GM19240 (cell line): Measurements from ENCODE around the gene SLC7A7.
A peak's percentile ranks its signal among the peaks of the same experiment; 100 is the strongest.
"Not testable (repeated sequence)": the region's sequence is repeated elsewhere in the genome, so short reads cannot be mapped to it uniquely, and the experiment has no call there.

Experiments used
- DNase-seq: peaks from one replicate; pipeline ENCODE4 v3.0.0; 2011; ENCODE audit warnings: low spot score; ENCODE audit not compliant: insufficient read length

Gene SLC7A7

GRCh38 chr14:22844221-22845102 lies 29.2 kb upstream of the SLC7A7 start:
- no peak for DNase-seq

GRCh38 chr14:22843123-22843925 lies 28.1 kb upstream of the SLC7A7 start:
- no peak for DNase-seq

- no peak for DNase-seq
Measured at GRCh38 chr14:22842211-22843122, 27.2 kb upstream of the SLC7A7 start.

- no peak for DNase-seq
Measured at GRCh38 chr14:22841769-22842168, 26.5 kb upstream of the SLC7A7 start.

GRCh38 chr14:22841311-22841710 lies 26.1 kb upstream of the SLC7A7 start:
- no peak for DNase-seq

- no peak for DNase-seq
Measured at GRCh38 chr14:22839159-22839779, 24.0 kb upstream of the SLC7A7 start.

GRCh38 chr14:22838631-22839041 lies 23.4 kb upstream of the SLC7A7 start:
- no peak for DNase-seq

- DNase-seq = no peak
Measured at GRCh38 chr14:22837750-22838538, 22.7 kb upstream of the SLC7A7 start.

- no peak for DNase-seq
Measured at GRCh38 chr14:22837114-22837749, 22.0 kb upstream of the SLC7A7 start.

GRCh38 chr14:22836301-22837113 lies 21.3 kb upstream of the SLC7A7 start, which contains the start of gene MMP14:
TSS of gene MMP14 (plus strand) at chr14:22836585. CDS start at chr14:22836818, 233 bp downstream.
- no peak for DNase-seq

- no peak for DNase-seq
Measured at GRCh38 chr14:22835505-22835904, 20.3 kb upstream of the SLC7A7 start.

GRCh38 chr14:22830443-22831010 lies 15.3 kb upstream of the SLC7A7 start:
- no peak for DNase-seq

GRCh38 chr14:22829661-22830442 lies 14.6 kb upstream of the SLC7A7 start, which contains the start of gene MRPL52:
TSS of gene MRPL52 (plus strand) at chr14:22829887. CDS start at chr14:22829913, 26 bp downstream.
- DNase-seq = peak; percentile 70

GRCh38 chr14:22829076-22829660 lies 13.9 kb upstream of the SLC7A7 start:
- DNase-seq = not testable (repeated sequence)

- no peak for DNase-seq
Measured at GRCh38 chr14:22824711-22825359, 9.6 kb upstream of the SLC7A7 start.

- no peak for DNase-seq
Measured at GRCh38 chr14:22822571-22823098, 7.4 kb upstream of the SLC7A7 start.
